Dendritic cell treated with granulocyte-macrophage colony-stimulating factor and Interleukin-4, amounts not matched to agents 40 ng/mL and 50 ng/mL, for 4 days (primary cell): Measurements from ENCODE around the gene RAD51B.

ENCODE experiments used
- H3K27ac Mint-ChIP-seq: one replicate; pipeline ENCODE4 v1.8.0; 2022; ENCODE audit warnings: mild to moderate bottlenecking, mixed read lengths
- H3K27me3 Mint-ChIP-seq: one replicate; pipeline ENCODE4 v1.8.0; 2022; ENCODE audit warnings: mild to moderate bottlenecking, mixed read lengths
- H3K36me3 Mint-ChIP-seq: one replicate; pipeline ENCODE4 v1.8.0; 2022; ENCODE audit warnings: low read depth, mixed read lengths
- H3K4me1 Mint-ChIP-seq: one replicate; pipeline ENCODE4 v1.8.0; 2022; ENCODE audit warnings: low read depth, mixed read lengths
- H3K4me3 Mint-ChIP-seq: one replicate; pipeline ENCODE4 v1.8.0; 2022; ENCODE audit warnings: mild to moderate bottlenecking, moderate library complexity, mixed read lengths
- H3K9me3 Mint-ChIP-seq: one replicate; pipeline ENCODE4 v1.8.0; 2022; ENCODE audit warnings: mixed read lengths
- intact Hi-C: fragments of 100-400 bp; cut with micrococcal nuclease; formaldehyde crosslinking; loops from one replicate; pipeline ENCODE4 v1.15.0; 2022

RAD51B gene

GRCh38 chr14:68236582-68237458, 417.2 kb downstream of the RAD51B start:
- no peaks in the 10 kb centered on the region for H3K36me3 Mint-ChIP-seq
- peaks cover 18% of the 10 kb centered on the region for H3K4me1 Mint-ChIP-seq
- no peaks in the 10 kb centered on the region for H3K27me3 Mint-ChIP-seq
- intact Hi-C loops: no loop called here
- H3K27ac Mint-ChIP-seq: no peak overlapping the region
- no peaks in the 10 kb centered on the region for H3K9me3 Mint-ChIP-seq
- no peak overlapping the region for H3K4me3 Mint-ChIP-seq

GRCh38 chr14:68238551-68238950, 419.0 kb downstream of the RAD51B start:
- intact Hi-C loops: no loop called here
- no peaks in the 10 kb centered on the region for H3K9me3 Mint-ChIP-seq
- peaks cover 18% of the 10 kb centered on the region for H3K4me1 Mint-ChIP-seq
- no peaks in the 10 kb centered on the region for H3K27me3 Mint-ChIP-seq
- H3K36me3 Mint-ChIP-seq: no peaks in the 10 kb centered on the region
- no peak overlapping the region for H3K4me3 Mint-ChIP-seq
- H3K27ac Mint-ChIP-seq: no peak overlapping the region

GRCh38 chr14:68238976-68239375, 419.4 kb downstream of the RAD51B start:
- H3K27me3 Mint-ChIP-seq: no peaks in the 10 kb centered on the region
- intact Hi-C loops: no loop called here
- peaks cover 20% of the 10 kb centered on the region for H3K4me1 Mint-ChIP-seq
- H3K9me3 Mint-ChIP-seq: no peaks in the 10 kb centered on the region
- no peak overlapping the region for H3K27ac Mint-ChIP-seq
- H3K4me3 Mint-ChIP-seq: no peak overlapping the region
- no peaks in the 10 kb centered on the region for H3K36me3 Mint-ChIP-seq

GRCh38 chr14:68239988-68240771, 420.6 kb downstream of the RAD51B start:
- intact Hi-C loops: loop anchor here (10.0 kb wide), 1 partner anchor 475 kb away; no protein-coding TSS in a partner anchor
- no peak overlapping the region for H3K4me3 Mint-ChIP-seq
- H3K9me3 Mint-ChIP-seq: no peaks in the 10 kb centered on the region
- H3K27me3 Mint-ChIP-seq: no peaks in the 10 kb centered on the region
- H3K27ac Mint-ChIP-seq: no peak overlapping the region
- H3K4me1 Mint-ChIP-seq: peaks cover 25% of the 10 kb centered on the region
- H3K36me3 Mint-ChIP-seq: no peaks in the 10 kb centered on the region

GRCh38 chr14:68241862-68242487, 422.4 kb downstream of the RAD51B start:
- intact Hi-C loops: loop anchor here (10.0 kb wide), 1 partner anchor 473 kb away; no protein-coding TSS in a partner anchor

GRCh38 chr14:68243450-68244010, 424.0 kb downstream of the RAD51B start:
- no peaks in the 10 kb centered on the region for H3K36me3 Mint-ChIP-seq
- H3K4me1 Mint-ChIP-seq: peaks cover 38% of the 10 kb centered on the region
- H3K9me3 Mint-ChIP-seq: no peaks in the 10 kb centered on the region
- H3K4me3 Mint-ChIP-seq: no peak overlapping the region
- H3K27me3 Mint-ChIP-seq: no peaks in the 10 kb centered on the region
- intact Hi-C loops: loop anchor here (10.0 kb wide), 1 partner anchor 471 kb away; no protein-coding TSS in a partner anchor
- H3K27ac Mint-ChIP-seq: no peak overlapping the region

More at GRCh38 chr14:68241862-68242487, 422.4 kb downstream of the RAD51B start:
- H3K27ac Mint-ChIP-seq: no peak overlapping the region
- H3K4me1 Mint-ChIP-seq: peaks cover 35% of the 10 kb centered on the region
- H3K27me3 Mint-ChIP-seq: no peaks in the 10 kb centered on the region
- no peak overlapping the region for H3K4me3 Mint-ChIP-seq
- H3K36me3 Mint-ChIP-seq: no peaks in the 10 kb centered on the region
- no peaks in the 10 kb centered on the region for H3K9me3 Mint-ChIP-seq

GRCh38 chr14:68244262-68244980, 424.8 kb downstream of the RAD51B start:
- peaks cover 40% of the 10 kb centered on the region for H3K4me1 Mint-ChIP-seq
- no peaks in the 10 kb centered on the region for H3K27me3 Mint-ChIP-seq
- no peak overlapping the region for H3K4me3 Mint-ChIP-seq
- no peak overlapping the region for H3K27ac Mint-ChIP-seq
- intact Hi-C loops: loop anchor here (10.0 kb wide), 1 partner anchor 470 kb away; no protein-coding TSS in a partner anchor
- H3K36me3 Mint-ChIP-seq: no peaks in the 10 kb centered on the region
- H3K9me3 Mint-ChIP-seq: no peaks in the 10 kb centered on the region

- H3K4me3 Mint-ChIP-seq: no peak overlapping the region
- H3K27ac Mint-ChIP-seq: peak overlapping the region; percentile 63
- no peaks in the 10 kb centered on the region for H3K9me3 Mint-ChIP-seq
- no peaks in the 10 kb centered on the region for H3K27me3 Mint-ChIP-seq
- peaks cover 42% of the 10 kb centered on the region for H3K4me1 Mint-ChIP-seq
- intact Hi-C loops: loop anchor here (10.0 kb wide), 1 partner anchor 469 kb away; no protein-coding TSS in a partner anchor
- no peaks in the 10 kb centered on the region for H3K36me3 Mint-ChIP-seq
These were observed 425.8 kb downstream of the RAD51B start for GRCh38 chr14:68245146-68246073.

- Mint-ChIP-seq H3K27me3 (no peaks in the 10 kb centered on the region), H3K9me3 (no peaks in the 10 kb centered on the region), H3K4me3 (no peak overlapping the region), H3K27ac (peak overlapping the region; percentile 63), H3K36me3 (no peaks in the 10 kb centered on the region), H3K4me1 (peaks cover 50% of the 10 kb centered on the region)
- intact Hi-C loops: loop anchor here (10.0 kb wide), 1 partner anchor 469 kb away; no protein-coding TSS in a partner anchor
These were observed 426.7 kb downstream of the RAD51B start for GRCh38 chr14:68246074-68246785.

- Mint-ChIP-seq H3K4me3 (no peak overlapping the region), H3K4me1 (peaks cover 55% of the 10 kb centered on the region), H3K27ac (no peak overlapping the region), H3K9me3 (no peaks in the 10 kb centered on the region), H3K36me3 (no peaks in the 10 kb centered on the region), H3K27me3 (no peaks in the 10 kb centered on the region)
- intact Hi-C loops: loop anchor here (10.0 kb wide), 1 partner anchor 468 kb away; no protein-coding TSS in a partner anchor
These were observed 427.2 kb downstream of the RAD51B start for GRCh38 chr14:68246786-68247105.

GRCh38 chr14:68247274-68247673, 427.7 kb downstream of the RAD51B start:
- Mint-ChIP-seq H3K4me1 (peaks cover 59% of the 10 kb centered on the region), H3K9me3 (no peaks in the 10 kb centered on the region), H3K27ac (no peak overlapping the region), H3K27me3 (no peaks in the 10 kb centered on the region), H3K36me3 (no peaks in the 10 kb centered on the region), H3K4me3 (no peak overlapping the region)
- intact Hi-C loops: loop anchor here (10.0 kb wide), 1 partner anchor 468 kb away; no protein-coding TSS in a partner anchor
